PC-9 (cell line): ENCODE data around the gene PICALM. TPM values are rescaled to one million over a fixed set of nuclear protein-coding genes. Genes with fewer than 3 reads are reported as not detected.
A peak's percentile ranks its signal among the peaks of the same experiment; 100 is the strongest.

Experiments used
- BruUV-seq: library from RNA; stranded (reverse); fragments of 400-500 nt; replicated peaks from 2 replicates; lab custom pipeline; 2021; lab: Mats Ljungman, UMichigan
- CTCF ChIA-PET: fragments of 300-600 bp; sonication (Branson Sonifier 250); formaldehyde crosslinking; loops from one replicate; lab custom pipeline; 2022; ENCODE audit warnings: antibody characterized with exemption; lab: Charles Lee
- POLR2A ChIA-PET: fragments of 300-600 bp; sonication (Branson Sonifier 250); formaldehyde crosslinking; loops from one replicate; lab custom pipeline; 2022; ENCODE audit warnings: antibody characterized with exemption; ENCODE audit not compliant: unreplicated experiment; lab: Charles Lee
- DNase-seq, 2 experiments: peaks; one replicate each; pipeline versions ENCODE4 v3.0.0 to v3.0.0-alpha.2; 2015 to 2022; ENCODE audit warnings: mixed read lengths in 1 of 2
- H2AFZ ChIP-seq: fragments of 200-600 bp; sonication (generic); 2 replicates; pipeline ENCODE4 v1.8.1; 2017; ENCODE audit warnings: antibody characterized with exemption
- H3F3A ChIP-seq: fragments of 200-600 bp; sonication (generic); 2 replicates; pipeline ENCODE4 v1.8.1; 2017; ENCODE audit warnings: antibody characterized with exemption, mild to moderate bottlenecking, low read depth; ENCODE audit not compliant: insufficient read depth
- H3K27ac ChIP-seq: fragments of 200-600 bp; sonication (generic); 2 replicates; pipeline ENCODE4 v1.6.1; 2016; ENCODE audit warnings: mixed run types
- H3K27me3 ChIP-seq: fragments of 200-600 bp; sonication (generic); 2 replicates; pipeline ENCODE4 v1.6.1; 2016; ENCODE audit warnings: low read depth, mixed run types; ENCODE audit not compliant: insufficient read depth
- H3K36me3 ChIP-seq: fragments of 200-600 bp; sonication (generic); 2 replicates; pipeline ENCODE4 v1.6.1; 2016; ENCODE audit warnings: low read depth, mixed run types
- H3K4me1 ChIP-seq: fragments of 200-600 bp; sonication (generic); replicated peaks from 2 replicates; pipeline ENCODE4 v1.6.1; 2016; ENCODE audit warnings: mixed run types; ENCODE audit not compliant: insufficient read depth
- H3K4me2 ChIP-seq: fragments of 200-600 bp; sonication (generic); 2 replicates; pipeline ENCODE4 v1.6.1; 2017; ENCODE audit warnings: mixed run types
- H3K4me3 ChIP-seq: fragments of 200-600 bp; sonication (generic); 2 replicates; pipeline ENCODE4 v1.6.1; 2016; ENCODE audit warnings: mixed run types
- H3K79me2 ChIP-seq: fragments of 200-600 bp; sonication (generic); 2 replicates; pipeline ENCODE4 v1.6.1; 2017; ENCODE audit warnings: low read depth, mixed run types
- H3K9me2 ChIP-seq: fragments of 200-600 bp; sonication (generic); 2 replicates; pipeline ENCODE4 v1.8.1; 2017; ENCODE audit warnings: mild to moderate bottlenecking; ENCODE audit not compliant: insufficient read depth
- H3K9me3 ChIP-seq: fragments of 200-600 bp; sonication (generic); 2 replicates; pipeline ENCODE4 v1.8.1; 2016; ENCODE audit warnings: low read depth; ENCODE audit not compliant: insufficient read depth
- H4K20me1 ChIP-seq: fragments of 200-600 bp; sonication (generic); 2 replicates; pipeline ENCODE4 v1.8.1; 2017; ENCODE audit not compliant: insufficient read depth
- CTCF ChIP-seq: fragments of 200-600 bp; sonication (generic); conservative IDR thresholded peaks from 2 replicates; pipeline ENCODE4 v1.6.1; 2017; ENCODE audit warnings: mixed run types, antibody characterized with exemption, mild to moderate bottlenecking, moderate library complexity
- EZH2 ChIP-seq: fragments of 200-600 bp; sonication (generic); IDR thresholded peaks from 2 replicates; pipeline ENCODE4 v1.8.0; 2017; ENCODE audit warnings: antibody characterized with exemption, low read depth
- intact Hi-C: fragments of 100-400 bp; cut with micrococcal nuclease; formaldehyde crosslinking; loops from one replicate; pipeline ENCODE4 v1.10.0; 2022; ENCODE audit not compliant: unreplicated experiment
- total RNA-seq: library from RNA; stranded (reverse); gene quantifications from 2 replicates; pipeline ENCODE4 v1.2.3, GENCODE V29; 2021

PICALM gene
- total RNA-seq, 1 experiment from 2014 or later = 116 TPM

- Histone ChIP-seq H3K4me1 (no peaks in the 10 kb centered on the region), H3K27ac (0 out of 2 replicates have a peak overlapping the region, but pooled peaks have one; percentile 1), H3K4me2 (no peak overlapping the region), H3K9me3 (no peaks in the 10 kb centered on the region), H4K20me1 (peaks cover 42% of the 10 kb centered on the region), H3K27me3 (no peaks in the 10 kb centered on the region), H3K9me2 (no peaks in the 10 kb centered on the region), H3K4me3 (no peak overlapping the region), H3K79me2 (peaks cover 95% of the 10 kb centered on the region), H3K36me3 (peaks cover 7% of the 10 kb centered on the region), H3F3A (peaks cover 19% of the 10 kb centered on the region; the same call in 1 of the 2 replicates), H2AFZ (no peak overlapping the region)
- no peak for TF ChIP-seq CTCF
- TF ChIP-seq EZH2 = no peak
- no TSS peak for BruUV-seq
- intact Hi-C loops = no loop called here
- no peak for DNase-seq
- ChIA-PET CTCF (no interaction called here), POLR2A (no interaction called here)
Observed at GRCh38 chr11:86035920-86036319, 33.0 kb downstream of the PICALM start.

- no peaks in the 10 kb centered on the region for H3K9me3 ChIP-seq
- ChIA-PET POLR2A (interaction anchor here (0.7 kb wide), 1 partner anchor 226 kb away, joined by 5 read pairs; no protein-coding TSS in a partner anchor), CTCF (no interaction called here)
- DNase-seq = no peak
- TF ChIP-seq CTCF (no peak), EZH2 (no peak)
- no TSS peak for BruUV-seq
- H3K4me2 ChIP-seq = no peak overlapping the region
- peaks cover 19% of the 10 kb centered on the region; the same call in 1 of the 2 replicates for H3F3A ChIP-seq
- peaks cover 15% of the 10 kb centered on the region for H3K36me3 ChIP-seq
- H3K9me2 ChIP-seq = no peaks in the 10 kb centered on the region
- H3K4me3 ChIP-seq = no peak overlapping the region
- H3K27ac ChIP-seq = no peak overlapping the region
- H3K79me2 ChIP-seq = peaks cover 88% of the 10 kb centered on the region
- no peak overlapping the region for H2AFZ ChIP-seq
- intact Hi-C loops = no loop called here
- H3K4me1 ChIP-seq = no peaks in the 10 kb centered on the region
- no peaks in the 10 kb centered on the region for H3K27me3 ChIP-seq
- H4K20me1 ChIP-seq = peaks cover 44% of the 10 kb centered on the region
Observed at GRCh38 chr11:86035164-86035563, 33.7 kb downstream of the PICALM start.

GRCh38 chr11:86034710-86035109 is 34.2 kb downstream of the PICALM start:
- POLR2A ChIA-PET = interaction anchor here (0.7 kb wide), 1 partner anchor 226 kb away, joined by 5 read pairs; no protein-coding TSS in a partner anchor
- H3K4me2 ChIP-seq = no peak overlapping the region
- no peak for TF ChIP-seq CTCF
- no peak for TF ChIP-seq EZH2

More at GRCh38 chr11:86034710-86035109, 34.2 kb downstream of the PICALM start:
- DNase-seq = no peak
- no peak overlapping the region for H2AFZ ChIP-seq
- peaks cover 43% of the 10 kb centered on the region for H4K20me1 ChIP-seq
- CTCF ChIA-PET = no interaction called here
- intact Hi-C loops = no loop called here
- H3K9me3 ChIP-seq = no peaks in the 10 kb centered on the region
- H3K9me2 ChIP-seq = no peaks in the 10 kb centered on the region
- peaks cover 19% of the 10 kb centered on the region; the same call in 1 of the 2 replicates for H3F3A ChIP-seq
- H3K27ac ChIP-seq = no peak overlapping the region
- no TSS peak for BruUV-seq
- no peaks in the 10 kb centered on the region for H3K27me3 ChIP-seq
- H3K36me3 ChIP-seq = peaks cover 19% of the 10 kb centered on the region
- H3K79me2 ChIP-seq = peaks cover 83% of the 10 kb centered on the region
- no peak overlapping the region for H3K4me3 ChIP-seq
- no peaks in the 10 kb centered on the region for H3K4me1 ChIP-seq
